Mucosa of descending colon (tissue), 3 donors: Measurements from ENCODE around the gene ZNF511. TPM values are rescaled to one million over a fixed set of nuclear protein-coding genes. Genes with fewer than 3 reads are reported as not detected.

Experiments
- ATAC-seq: fragments of 200-7000 bp; cut with Tn5 transposase; one replicate; pipeline ENCODE4 v1.9.1; 2020; ENCODE audit warnings: mild to moderate bottlenecking, moderate library complexity
- DNase-seq, 3 donors: peaks; one replicate each; pipeline ENCODE4 v3.0.0-alpha.2; 2020
- H3K36me3 ChIP-seq: fragments of 200-600 bp; one replicate; pipeline ENCODE4 v1.8.0; 2021; ENCODE audit warnings: low read depth, mild to moderate bottlenecking
- H3K4me1 ChIP-seq: fragments of 200-600 bp; one replicate; pipeline ENCODE4 v1.8.0; 2021; ENCODE audit warnings: low read depth, mild to moderate bottlenecking
- H3K4me3 ChIP-seq: fragments of 200-600 bp; one replicate; pipeline ENCODE4 v1.8.0; 2021; ENCODE audit warnings: mild to moderate bottlenecking
- H3K9me3 ChIP-seq: fragments of 200-600 bp; one replicate; pipeline ENCODE4 v1.8.0; 2021; ENCODE audit warnings: mild to moderate bottlenecking
- intact Hi-C, 2 donors: fragments of 100-400 bp; cut with DNase I in 1 of 2; cut with micrococcal nuclease in 1 of 2; formaldehyde crosslinking; loops; one replicate each; pipeline versions ENCODE4 v1.11.0 to v1.11.1; 2022; cut with DNase I, micrococcal nuclease
- total RNA-seq, 3 donors: library from RNA; stranded (reverse); fragmentation: NEBNext Ultra II Directional in 2 of 3; extraction: Animal tissue kit (Norgen Biotek cat#: 25700) in 2 of 3; gene quantifications; one replicate each; pipeline versions ENCODE4 v1.2.1 to v1.2.4, GENCODE V29; 2021 to 2023
- TF ChIP-seq, protein P1 (sequence below): fragments of 200-600 bp; IDR thresholded peaks from one replicate; pipeline ENCODE4 v1.8.0; 2022; ENCODE audit warnings: antibody characterized with exemption, mild to moderate bottlenecking
- donor health status: DM: no; HTN: no; CAD: no; lungs with moderate emphysema.
- donor health status: DM: no; HTN: no; CAD: no.
- donor health status: DM: no; HTN: yes; CAD: no.

ZNF511 gene
- total RNA-seq, 3 donors from 2014 or later, result 39.1 to 54.0 (median 42.7) TPM

DNA sequence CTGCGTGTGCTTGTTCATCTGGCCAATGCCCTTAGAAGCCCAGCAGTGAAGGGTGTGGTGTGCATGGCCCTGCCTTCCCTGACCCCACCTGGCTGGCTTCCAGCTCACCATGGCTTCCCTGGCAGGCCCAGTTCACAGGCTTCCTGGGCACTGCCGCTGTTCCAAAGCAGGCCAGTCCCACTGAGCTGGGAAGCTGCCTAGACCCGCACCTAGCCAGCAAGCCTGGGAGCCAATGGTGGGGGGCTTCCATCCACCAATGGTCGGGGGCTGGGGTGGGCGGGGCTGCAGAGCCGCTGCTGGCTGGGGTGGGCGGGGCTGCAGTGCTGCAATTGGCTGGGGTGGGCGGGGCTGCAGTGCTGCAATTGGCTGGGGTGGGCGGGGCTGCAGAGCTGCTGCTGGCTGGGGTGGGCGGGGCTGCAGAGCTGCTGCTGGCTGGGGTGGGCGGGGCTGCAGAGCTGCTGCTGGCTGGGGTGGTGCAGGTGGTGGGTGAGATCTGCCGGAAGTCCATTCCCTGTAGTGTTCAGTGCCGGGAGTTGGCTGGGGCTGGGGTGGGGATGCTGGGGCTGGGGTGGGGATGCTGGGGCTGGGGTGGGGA lies 15.6 kb downstream of the ZNF511 start:
- H3K36me3 ChIP-seq, result no peaks in the 10 kb centered on the region
- intact Hi-C loops, result no loop called here
- DNase-seq, result peak; percentile 86 to 88 (median 88)
- no peak overlapping the region for H3K4me3 ChIP-seq
- TF ChIP-seq, protein P1, sequence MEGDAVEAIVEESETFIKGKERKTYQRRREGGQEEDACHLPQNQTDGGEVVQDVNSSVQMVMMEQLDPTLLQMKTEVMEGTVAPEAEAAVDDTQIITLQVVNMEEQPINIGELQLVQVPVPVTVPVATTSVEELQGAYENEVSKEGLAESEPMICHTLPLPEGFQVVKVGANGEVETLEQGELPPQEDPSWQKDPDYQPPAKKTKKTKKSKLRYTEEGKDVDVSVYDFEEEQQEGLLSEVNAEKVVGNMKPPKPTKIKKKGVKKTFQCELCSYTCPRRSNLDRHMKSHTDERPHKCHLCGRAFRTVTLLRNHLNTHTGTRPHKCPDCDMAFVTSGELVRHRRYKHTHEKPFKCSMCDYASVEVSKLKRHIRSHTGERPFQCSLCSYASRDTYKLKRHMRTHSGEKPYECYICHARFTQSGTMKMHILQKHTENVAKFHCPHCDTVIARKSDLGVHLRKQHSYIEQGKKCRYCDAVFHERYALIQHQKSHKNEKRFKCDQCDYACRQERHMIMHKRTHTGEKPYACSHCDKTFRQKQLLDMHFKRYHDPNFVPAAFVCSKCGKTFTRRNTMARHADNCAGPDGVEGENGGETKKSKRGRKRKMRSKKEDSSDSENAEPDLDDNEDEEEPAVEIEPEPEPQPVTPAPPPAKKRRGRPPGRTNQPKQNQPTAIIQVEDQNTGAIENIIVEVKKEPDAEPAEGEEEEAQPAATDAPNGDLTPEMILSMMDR, result no peak
- H3K4me1 ChIP-seq, result peaks cover 14% of the 10 kb centered on the region
- no peaks in the 10 kb centered on the region for H3K9me3 ChIP-seq
- ATAC-seq, result peak; percentile 92

DNA sequence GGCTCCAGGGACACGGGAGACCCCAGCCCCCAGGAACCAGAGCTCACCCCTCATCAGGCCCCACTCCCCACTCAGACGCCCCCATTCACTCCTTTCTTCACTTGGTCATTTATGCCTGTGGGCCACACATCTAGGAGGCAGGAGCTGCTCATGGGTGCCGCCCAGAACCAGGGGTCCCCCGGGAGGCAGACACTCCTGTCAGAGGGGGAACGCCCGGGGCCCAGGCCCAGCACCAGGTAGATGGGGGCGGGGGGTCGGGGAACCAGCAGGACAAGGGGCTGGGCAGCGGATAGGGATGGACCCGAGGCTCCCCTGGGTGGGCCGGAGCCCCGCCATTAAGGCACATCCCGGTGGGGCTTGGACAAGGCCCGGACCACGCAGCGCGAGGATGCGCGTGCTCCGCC lies 16.1 kb downstream of the ZNF511 start:
- Histone ChIP-seq H3K36me3 (no peaks in the 10 kb centered on the region), H3K9me3 (no peaks in the 10 kb centered on the region), H3K4me1 (peaks cover 17% of the 10 kb centered on the region), H3K4me3 (no peak overlapping the region)
- TF ChIP-seq, protein P1, result no peak
- peak in 1 of 3 donors; percentile 53 for DNase-seq
- intact Hi-C loops, result no loop called here
- no peak for ATAC-seq

GRCh38 chr10:133325440-133326222 lies 16.9 kb downstream of the ZNF511 start:
- H3K36me3 ChIP-seq, result no peaks in the 10 kb centered on the region
- no peaks in the 10 kb centered on the region for H3K9me3 ChIP-seq
- H3K4me3 ChIP-seq, result no peak overlapping the region
- DNase-seq (peak in 1 of 3 donors; percentile 55), ATAC-seq (no peak)
- TF ChIP-seq, protein P1, result no peak
- intact Hi-C loops, result no loop called here
- H3K4me1 ChIP-seq, result peaks cover 19% of the 10 kb centered on the region

DNA sequence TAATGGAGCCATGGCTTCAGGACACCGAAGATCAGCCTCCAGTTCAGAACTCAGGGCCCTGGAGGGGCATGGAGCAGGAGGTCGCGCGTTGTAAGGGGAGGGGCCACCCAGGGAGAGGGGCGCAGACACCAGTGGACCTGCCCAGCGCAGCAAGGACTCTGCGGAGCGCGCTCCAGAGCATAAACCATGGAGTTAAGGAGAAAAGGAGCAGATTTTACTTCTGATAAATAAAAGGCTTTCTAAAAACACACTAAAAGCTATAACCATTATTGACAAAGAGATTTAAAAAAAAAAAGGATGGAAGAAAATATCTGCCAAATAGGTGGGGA lies 17.5 kb downstream of the ZNF511 start:
- intact Hi-C loops, result no loop called here
- ATAC-seq (no peak), DNase-seq (no peak)
- TF ChIP-seq, protein P1, result no peak
- H3K4me3 ChIP-seq, result no peak overlapping the region
- peaks cover 19% of the 10 kb centered on the region for H3K4me1 ChIP-seq
- H3K9me3 ChIP-seq, result no peaks in the 10 kb centered on the region
- H3K36me3 ChIP-seq, result no peaks in the 10 kb centered on the region

DNA sequence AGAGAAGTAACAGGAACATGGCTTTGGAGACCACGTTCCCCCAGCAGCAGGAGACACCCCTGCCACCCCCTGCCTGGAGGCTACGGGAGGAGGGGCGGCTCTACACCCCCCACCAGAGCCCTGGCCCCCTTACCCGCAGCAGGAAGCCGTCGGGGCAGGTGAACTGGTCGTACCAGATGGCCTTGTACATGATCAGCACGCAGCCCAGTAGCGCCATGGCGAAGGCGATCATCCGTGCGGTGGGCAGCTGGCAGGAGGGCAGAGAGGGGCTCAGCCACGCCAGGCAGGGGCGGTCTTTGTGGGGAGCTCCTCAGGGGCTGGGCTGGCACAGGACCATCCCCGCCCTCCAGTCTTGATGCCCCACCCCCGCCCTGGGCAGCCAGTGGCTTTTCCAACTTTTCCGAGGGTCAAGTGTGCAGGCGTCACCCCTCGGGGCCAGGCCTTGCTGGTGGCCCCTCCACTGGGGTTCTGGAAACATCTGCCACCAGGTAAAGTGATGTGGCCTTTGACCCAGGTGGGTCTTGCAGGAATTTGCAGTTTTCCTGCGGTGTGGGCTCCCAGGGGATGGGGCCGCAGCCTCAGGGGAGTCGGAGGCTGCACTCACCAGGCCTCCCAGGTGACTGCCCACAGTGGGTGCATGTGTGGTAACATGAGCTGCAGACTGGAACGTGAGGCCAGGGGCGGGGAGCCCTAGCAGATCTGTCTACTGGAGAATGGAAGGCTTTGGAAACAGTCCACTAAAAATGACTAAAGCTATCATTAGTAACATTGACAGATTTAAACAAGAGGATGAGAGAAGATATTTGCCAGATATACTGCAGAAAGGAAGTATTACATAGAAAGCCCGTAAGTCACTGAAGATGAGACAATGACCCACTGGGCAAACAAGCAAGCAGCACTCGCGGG lies 18.3 kb downstream of the ZNF511 start:
- TF ChIP-seq, protein P1, result no peak
- Histone ChIP-seq H3K4me3 (no peak overlapping the region), H3K9me3 (no peaks in the 10 kb centered on the region), H3K36me3 (no peaks in the 10 kb centered on the region), H3K4me1 (peaks cover 19% of the 10 kb centered on the region)
- no peak for DNase-seq
- intact Hi-C loops, result no loop called here
- no peak for ATAC-seq
